DOHH2 (cell line): Measurements from ENCODE around the gene C16orf78.

ENCODE experiments used
- EZH2phosphoT487 ChIP-seq: fragments of 200-600 bp; sonication (generic); IDR thresholded peaks from 2 replicates; pipeline ENCODE4 v1.6.1; 2017; ENCODE audit warnings: borderline replicate concordance, mild to moderate bottlenecking, antibody characterized with exemption, low read length, moderate library complexity, mixed read lengths
- TF ChIP-seq, protein P1 (sequence below): fragments of 200-600 bp; sonication (generic); IDR thresholded peaks from one replicate; pipeline ENCODE4 v1.5.1; 2014; ENCODE audit warnings: antibody characterized with exemption, mild to moderate bottlenecking, low read depth, low read length; ENCODE audit not compliant: poor library complexity, severe bottlenecking

DNA sequence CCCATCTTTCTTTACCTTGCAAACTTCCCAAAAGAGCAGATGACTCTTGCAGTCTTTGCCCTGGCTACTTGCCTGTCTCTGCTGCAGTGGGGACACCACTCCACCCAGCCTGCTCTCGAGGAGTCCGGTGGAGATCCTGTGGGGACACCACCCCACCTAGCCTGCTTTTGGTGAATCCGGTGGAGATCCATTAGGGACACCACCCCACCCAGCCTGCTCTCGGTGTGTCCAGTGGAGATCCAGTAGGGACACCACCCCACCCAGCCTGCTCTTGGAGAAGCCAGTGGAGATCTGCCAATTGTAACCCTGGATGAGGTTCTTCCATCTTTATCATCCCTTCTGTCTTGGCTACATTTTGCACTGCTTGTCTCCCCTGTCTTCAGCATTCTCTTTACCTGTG lies 54.2 kb downstream of the C16orf78 start:
- TF ChIP-seq, protein P1, sequence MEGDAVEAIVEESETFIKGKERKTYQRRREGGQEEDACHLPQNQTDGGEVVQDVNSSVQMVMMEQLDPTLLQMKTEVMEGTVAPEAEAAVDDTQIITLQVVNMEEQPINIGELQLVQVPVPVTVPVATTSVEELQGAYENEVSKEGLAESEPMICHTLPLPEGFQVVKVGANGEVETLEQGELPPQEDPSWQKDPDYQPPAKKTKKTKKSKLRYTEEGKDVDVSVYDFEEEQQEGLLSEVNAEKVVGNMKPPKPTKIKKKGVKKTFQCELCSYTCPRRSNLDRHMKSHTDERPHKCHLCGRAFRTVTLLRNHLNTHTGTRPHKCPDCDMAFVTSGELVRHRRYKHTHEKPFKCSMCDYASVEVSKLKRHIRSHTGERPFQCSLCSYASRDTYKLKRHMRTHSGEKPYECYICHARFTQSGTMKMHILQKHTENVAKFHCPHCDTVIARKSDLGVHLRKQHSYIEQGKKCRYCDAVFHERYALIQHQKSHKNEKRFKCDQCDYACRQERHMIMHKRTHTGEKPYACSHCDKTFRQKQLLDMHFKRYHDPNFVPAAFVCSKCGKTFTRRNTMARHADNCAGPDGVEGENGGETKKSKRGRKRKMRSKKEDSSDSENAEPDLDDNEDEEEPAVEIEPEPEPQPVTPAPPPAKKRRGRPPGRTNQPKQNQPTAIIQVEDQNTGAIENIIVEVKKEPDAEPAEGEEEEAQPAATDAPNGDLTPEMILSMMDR = no peak
- TF ChIP-seq EZH2phosphoT487 = no peak
